Parathyroid adenoma (tissue), 2 donors: ENCODE results near the gene HEXD.

ENCODE experiments used
- H2AFZ ChIP-seq: fragments of 300-600 bp; sonication (generic); one replicate; pipeline ENCODE4 v1.7.0; 2017; ENCODE audit warnings: antibody characterized with exemption, mild to moderate bottlenecking
- H3K27ac ChIP-seq: fragments of 300-600 bp; sonication (generic); one replicate; pipeline ENCODE4 v1.7.0; 2017
- H3K27me3 ChIP-seq: fragments of 300-600 bp; sonication (generic); one replicate; pipeline ENCODE4 v1.7.0; 2017; ENCODE audit warnings: low read length; ENCODE audit not compliant: control insufficient read depth, insufficient read depth
- H3K36me3 ChIP-seq: fragments of 300-600 bp; sonication (generic); one replicate; pipeline ENCODE4 v1.7.0; 2017; ENCODE audit warnings: low read length; ENCODE audit not compliant: control insufficient read depth, insufficient read depth
- H3K4me1 ChIP-seq: fragments of 300-600 bp; sonication (generic); one replicate; pipeline ENCODE4 v1.7.0; 2017; ENCODE audit warnings: control low read depth
- H3K4me2 ChIP-seq: fragments of 300-600 bp; sonication (generic); one replicate; pipeline ENCODE4 v1.7.0; 2017; ENCODE audit warnings: low read length
- H3K4me3 ChIP-seq: fragments of 300-600 bp; sonication (generic); one replicate; pipeline ENCODE4 v1.7.0; 2017; ENCODE audit warnings: low read depth, low read length
- H3K79me2 ChIP-seq: fragments of 300-600 bp; sonication (generic); one replicate; pipeline ENCODE4 v1.7.0; 2017; ENCODE audit warnings: control low read depth
- H3K9ac ChIP-seq: fragments of 300-600 bp; sonication (generic); one replicate; pipeline ENCODE4 v1.7.0; 2017; ENCODE audit warnings: mild to moderate bottlenecking
- H3K9me3 ChIP-seq: fragments of 300-600 bp; sonication (generic); one replicate; pipeline ENCODE4 v1.7.0; 2017; ENCODE audit warnings: low read length; ENCODE audit not compliant: control insufficient read depth
- TF ChIP-seq, protein P1 (sequence below): fragments of 300-600 bp; sonication (generic); IDR thresholded peaks from one replicate; pipeline ENCODE4 v1.7.0; 2017; ENCODE audit warnings: antibody characterized with exemption, mild to moderate bottlenecking
- donor health status: primary hyperparathyroidism.

The HEXD gene

GRCh38 chr17:82407255-82407654, 10.9 kb upstream of the HEXD start:
- Histone ChIP-seq H3K9me3 (no peaks in the 10 kb centered on the region), H3K79me2 (peaks cover 32% of the 10 kb centered on the region), H3K27me3 (no peaks in the 10 kb centered on the region), H3K4me2 (no peak overlapping the region), H3K27ac (no peak overlapping the region), H3K4me1 (no peaks in the 10 kb centered on the region), H3K36me3 (no peaks in the 10 kb centered on the region), H3K9ac (no peak overlapping the region), H3K4me3 (no peak overlapping the region), H2AFZ (no peak overlapping the region)
- TF ChIP-seq, protein P1, sequence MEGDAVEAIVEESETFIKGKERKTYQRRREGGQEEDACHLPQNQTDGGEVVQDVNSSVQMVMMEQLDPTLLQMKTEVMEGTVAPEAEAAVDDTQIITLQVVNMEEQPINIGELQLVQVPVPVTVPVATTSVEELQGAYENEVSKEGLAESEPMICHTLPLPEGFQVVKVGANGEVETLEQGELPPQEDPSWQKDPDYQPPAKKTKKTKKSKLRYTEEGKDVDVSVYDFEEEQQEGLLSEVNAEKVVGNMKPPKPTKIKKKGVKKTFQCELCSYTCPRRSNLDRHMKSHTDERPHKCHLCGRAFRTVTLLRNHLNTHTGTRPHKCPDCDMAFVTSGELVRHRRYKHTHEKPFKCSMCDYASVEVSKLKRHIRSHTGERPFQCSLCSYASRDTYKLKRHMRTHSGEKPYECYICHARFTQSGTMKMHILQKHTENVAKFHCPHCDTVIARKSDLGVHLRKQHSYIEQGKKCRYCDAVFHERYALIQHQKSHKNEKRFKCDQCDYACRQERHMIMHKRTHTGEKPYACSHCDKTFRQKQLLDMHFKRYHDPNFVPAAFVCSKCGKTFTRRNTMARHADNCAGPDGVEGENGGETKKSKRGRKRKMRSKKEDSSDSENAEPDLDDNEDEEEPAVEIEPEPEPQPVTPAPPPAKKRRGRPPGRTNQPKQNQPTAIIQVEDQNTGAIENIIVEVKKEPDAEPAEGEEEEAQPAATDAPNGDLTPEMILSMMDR = no peak

GRCh38 chr17:82408288-82408937, 9.7 kb upstream of the HEXD start:
- Histone ChIP-seq H2AFZ (no peak overlapping the region), H3K9me3 (no peaks in the 10 kb centered on the region), H3K79me2 (peaks cover 37% of the 10 kb centered on the region), H3K27ac (no peak overlapping the region), H3K4me1 (peaks cover 6% of the 10 kb centered on the region), H3K4me2 (no peak overlapping the region), H3K4me3 (no peak overlapping the region), H3K27me3 (no peaks in the 10 kb centered on the region), H3K36me3 (no peaks in the 10 kb centered on the region), H3K9ac (no peak overlapping the region)
- TF ChIP-seq, protein P1 = no peak

- TF ChIP-seq, protein P1 = no peak
- no peak overlapping the region for H2AFZ ChIP-seq
- no peak overlapping the region for H3K4me2 ChIP-seq
- H3K27ac ChIP-seq = no peak overlapping the region
- H3K27me3 ChIP-seq = no peaks in the 10 kb centered on the region
- H3K79me2 ChIP-seq = peaks cover 37% of the 10 kb centered on the region
- no peaks in the 10 kb centered on the region for H3K9me3 ChIP-seq
- H3K36me3 ChIP-seq = no peaks in the 10 kb centered on the region
- H3K4me3 ChIP-seq = no peak overlapping the region
- H3K9ac ChIP-seq = no peak overlapping the region
- peaks cover 6% of the 10 kb centered on the region for H3K4me1 ChIP-seq
Observed at GRCh38 chr17:82408938-82409318, 9.2 kb upstream of the HEXD start.

- Histone ChIP-seq H3K4me1 (peaks cover 11% of the 10 kb centered on the region), H3K79me2 (peaks cover 37% of the 10 kb centered on the region), H3K9ac (no peak overlapping the region), H3K4me3 (no peak overlapping the region), H3K27me3 (no peaks in the 10 kb centered on the region), H2AFZ (no peak overlapping the region), H3K4me2 (no peak overlapping the region), H3K27ac (no peak overlapping the region), H3K36me3 (no peaks in the 10 kb centered on the region), H3K9me3 (no peaks in the 10 kb centered on the region)
- TF ChIP-seq, protein P1 = no peak
Observed at GRCh38 chr17:82410014-82410716, 8.0 kb upstream of the HEXD start.
